Activated T-helper 2 cell treated with anti-CD3 and anti-CD28 coated beads, Interferon-gamma antibody, Interleukin-2, Interleukin-4, amounts not matched to agents 10 μg/mL and 5 μg/mL and 100 μg/mL, durations not matched to agents 14 hours and 24 hours and 36 hours (primary cell): ENCODE data around the gene C1QTNF9. TPM values are rescaled to one million over a fixed set of nuclear protein-coding genes. Genes with fewer than 3 reads are reported as not detected.
"Not testable (repeated sequence)": the region's sequence is repeated elsewhere in the genome, so short reads cannot be mapped to it uniquely, and the experiment has no call there.

ENCODE experiments used
- DNase-seq: peaks from one replicate; pipeline ENCODE4 v3.0.0; 2021; ENCODE audit warnings: low spot score
- H3K27ac Mint-ChIP-seq: one replicate; pipeline ENCODE4 v1.8.0; 2021; ENCODE audit warnings: mixed read lengths
- H3K27me3 Mint-ChIP-seq: one replicate; pipeline ENCODE4 v1.8.0; 2021; ENCODE audit warnings: low read depth, mixed read lengths
- H3K36me3 Mint-ChIP-seq: one replicate; pipeline ENCODE4 v1.8.0; 2021; ENCODE audit warnings: low read depth, mixed read lengths
- H3K4me1 Mint-ChIP-seq: one replicate; pipeline ENCODE4 v1.8.0; 2021; ENCODE audit warnings: low read depth, mixed read lengths
- H3K4me3 Mint-ChIP-seq: one replicate; pipeline ENCODE4 v1.8.0; 2021; ENCODE audit warnings: low read depth, mild to moderate bottlenecking, moderate library complexity, mixed read lengths
- H3K9me3 Mint-ChIP-seq: one replicate; pipeline ENCODE4 v1.8.0; 2021; ENCODE audit warnings: mixed read lengths
- intact Hi-C: fragments of 100-400 bp; cut with micrococcal nuclease; formaldehyde crosslinking; loops from one replicate; pipeline ENCODE4 v1.15.1; 2023
- total RNA-seq: library from RNA; stranded (reverse); gene quantifications from 2 replicates; pipeline ENCODE4 v1.2.3, GENCODE V29; 2022

Gene C1QTNF9
- not detected in 2 replicates for total RNA-seq

- H3K4me1 Mint-ChIP-seq, intact Hi-C loops, H3K27me3 Mint-ChIP-seq, H3K9me3 Mint-ChIP-seq, H3K4me3 Mint-ChIP-seq, DNase-seq, H3K27ac Mint-ChIP-seq: not testable (repeated sequence)
- H3K36me3 Mint-ChIP-seq, result peaks cover 16% of the 10 kb centered on the region
Measured at GRCh38 chr13:24309300-24309699, at the start of gene C1QTNF9. TSS of gene C1QTNF9 (plus strand) at chr13:24309580. CDS start at chr13:24316004, 6,424 bp downstream.

GRCh38 chr13:24261566-24261965, 47.8 kb upstream of the C1QTNF9 start:
- H3K27me3 Mint-ChIP-seq, result no peaks in the 10 kb centered on the region

GRCh38 chr13:24263632-24264031, 45.7 kb upstream of the C1QTNF9 start:
- no peaks in the 10 kb centered on the region for H3K9me3 Mint-ChIP-seq
- peaks cover 85% of the 10 kb centered on the region for H3K4me1 Mint-ChIP-seq
- DNase-seq, result no peak
- intact Hi-C loops, result no loop called here
- peak overlapping the region; percentile 68 for H3K27ac Mint-ChIP-seq
- peaks cover 43% of the 10 kb centered on the region for H3K36me3 Mint-ChIP-seq
- H3K4me3 Mint-ChIP-seq, result no peak overlapping the region
- no peaks in the 10 kb centered on the region for H3K27me3 Mint-ChIP-seq

More at GRCh38 chr13:24261566-24261965, 47.8 kb upstream of the C1QTNF9 start:
- Mint-ChIP-seq H3K4me1 (peaks cover 77% of the 10 kb centered on the region), H3K36me3 (peaks cover 40% of the 10 kb centered on the region), H3K27ac (peak overlapping the region; percentile 68), H3K9me3 (no peaks in the 10 kb centered on the region), H3K4me3 (peak overlapping the region; percentile 41)
- DNase-seq, result no peak
- intact Hi-C loops, result no loop called here

- DNase-seq, result peak; percentile 79
- Mint-ChIP-seq H3K9me3 (no peaks in the 10 kb centered on the region), H3K4me3 (peak overlapping the region; percentile 61), H3K27me3 (no peaks in the 10 kb centered on the region), H3K36me3 (peaks cover 37% of the 10 kb centered on the region), H3K27ac (peak overlapping the region; percentile 68), H3K4me1 (peaks cover 86% of the 10 kb centered on the region)
- intact Hi-C loops, result loop anchor here (1.0 kb wide), 2 partner anchors 9 to 14 kb away; no protein-coding TSS in a partner anchor
Measured at GRCh38 chr13:24264976-24265375, 44.4 kb upstream of the C1QTNF9 start.

- Mint-ChIP-seq H3K27me3 (no peaks in the 10 kb centered on the region), H3K27ac (peak overlapping the region; percentile 68), H3K9me3 (no peaks in the 10 kb centered on the region), H3K4me1 (peaks cover 85% of the 10 kb centered on the region), H3K4me3 (peak overlapping the region; percentile 61), H3K36me3 (peaks cover 36% of the 10 kb centered on the region)
- no peak for DNase-seq
- intact Hi-C loops, result loop anchor here (1.0 kb wide), 2 partner anchors 9 to 14 kb away; no protein-coding TSS in a partner anchor
Measured at GRCh38 chr13:24265453-24265852, 43.9 kb upstream of the C1QTNF9 start.

GRCh38 chr13:24267274-24267673, 42.1 kb upstream of the C1QTNF9 start:
- Mint-ChIP-seq H3K4me1 (peaks cover 81% of the 10 kb centered on the region), H3K9me3 (no peaks in the 10 kb centered on the region), H3K36me3 (peaks cover 31% of the 10 kb centered on the region), H3K27me3 (no peaks in the 10 kb centered on the region), H3K27ac (peak overlapping the region; percentile 86), H3K4me3 (peak overlapping the region; percentile 75)
- intact Hi-C loops, result no loop called here
- no peak for DNase-seq

- Mint-ChIP-seq H3K36me3 (peaks cover 33% of the 10 kb centered on the region), H3K4me3 (peak overlapping the region; percentile 75), H3K27ac (peak overlapping the region; percentile 86), H3K9me3 (no peaks in the 10 kb centered on the region), H3K4me1 (peaks cover 81% of the 10 kb centered on the region), H3K27me3 (no peaks in the 10 kb centered on the region)
- intact Hi-C loops, result no loop called here
- DNase-seq, result no peak
Measured at GRCh38 chr13:24267801-24268200, 41.6 kb upstream of the C1QTNF9 start.

- H3K27ac Mint-ChIP-seq, result peak overlapping the region; percentile 95
- H3K9me3 Mint-ChIP-seq, result no peaks in the 10 kb centered on the region
- peak overlapping the region; percentile 59 for H3K4me3 Mint-ChIP-seq
- peaks cover 36% of the 10 kb centered on the region for H3K36me3 Mint-ChIP-seq
- no peak for DNase-seq
- H3K27me3 Mint-ChIP-seq, result no peaks in the 10 kb centered on the region
- intact Hi-C loops, result loop anchor here (2.0 to 10.0 kb wide), 3 partner anchors 17 to 515 kb away; partner anchors contain the start of gene SPATA13
- H3K4me1 Mint-ChIP-seq, result peaks cover 82% of the 10 kb centered on the region
Measured at GRCh38 chr13:24269821-24270220, 39.6 kb upstream of the C1QTNF9 start.

GRCh38 chr13:24270639-24271141, 38.7 kb upstream of the C1QTNF9 start:
- Mint-ChIP-seq H3K27me3 (no peaks in the 10 kb centered on the region), H3K4me1 (peaks cover 81% of the 10 kb centered on the region), H3K4me3 (peak overlapping the region; percentile 97), H3K27ac (peak overlapping the region; percentile 95), H3K36me3 (peaks cover 33% of the 10 kb centered on the region), H3K9me3 (no peaks in the 10 kb centered on the region)
- DNase-seq, result peak; percentile 61
- intact Hi-C loops, result loop anchor here (2.0 to 10.0 kb wide), 3 partner anchors 18 to 516 kb away; partner anchors contain the start of gene SPATA13

- no peak for DNase-seq
- peaks cover 31% of the 10 kb centered on the region for H3K36me3 Mint-ChIP-seq
- H3K27ac Mint-ChIP-seq, result peak overlapping the region; percentile 95
- peak overlapping the region; percentile 97 for H3K4me3 Mint-ChIP-seq
- H3K27me3 Mint-ChIP-seq, result no peaks in the 10 kb centered on the region
- H3K4me1 Mint-ChIP-seq, result peaks cover 83% of the 10 kb centered on the region
- no peaks in the 10 kb centered on the region for H3K9me3 Mint-ChIP-seq
- intact Hi-C loops, result loop anchor here (2.0 to 10.0 kb wide), 3 partner anchors 18 to 516 kb away; partner anchors contain the start of gene SPATA13
Measured at GRCh38 chr13:24271231-24271600, 38.2 kb upstream of the C1QTNF9 start.

- Mint-ChIP-seq H3K4me3 (peak overlapping the region; percentile 97), H3K4me1 (peaks cover 82% of the 10 kb centered on the region), H3K27me3 (no peaks in the 10 kb centered on the region), H3K36me3 (peaks cover 32% of the 10 kb centered on the region), H3K27ac (peak overlapping the region; percentile 95), H3K9me3 (no peaks in the 10 kb centered on the region)
- peak; percentile 60 for DNase-seq
- intact Hi-C loops, result loop anchor here (2.0 to 10.0 kb wide), 3 partner anchors 19 to 517 kb away; partner anchors contain the start of gene SPATA13
Measured at GRCh38 chr13:24271601-24272451, 37.6 kb upstream of the C1QTNF9 start.

- intact Hi-C loops, result loop anchor here (5.0 to 10.0 kb wide), 2 partner anchors 110 to 518 kb away; partner anchors contain the start of gene SPATA13
- Mint-ChIP-seq H3K9me3 (no peaks in the 10 kb centered on the region), H3K4me1 (peaks cover 80% of the 10 kb centered on the region)
Measured at GRCh38 chr13:24272452-24273161, 36.8 kb upstream of the C1QTNF9 start.

More at GRCh38 chr13:24272452-24273161, 36.8 kb upstream of the C1QTNF9 start:
- Mint-ChIP-seq H3K27ac (peak overlapping the region; percentile 95), H3K36me3 (peaks cover 28% of the 10 kb centered on the region), H3K4me3 (peak overlapping the region; percentile 97), H3K27me3 (no peaks in the 10 kb centered on the region)
- DNase-seq, result no peak
